Endothelial cell (in vitro differentiated cells): ENCODE results near the gene ZNF335. TPM values are rescaled to one million over a fixed set of nuclear protein-coding genes. Genes with fewer than 3 reads are reported as not detected.
A peak's percentile ranks its signal among the peaks of the same experiment; 100 is the strongest.

Experiments used
- DNase-seq: peaks from one replicate; pipeline ENCODE4 v3.0.0; 2021; ENCODE audit warnings: low spot score
- H3K27ac Mint-ChIP-seq: one replicate; pipeline ENCODE4 v1.8.0; 2021; ENCODE audit warnings: mixed read lengths, inconsistent platforms; ENCODE audit not compliant: unreplicated experiment
- H3K27me3 Mint-ChIP-seq: one replicate; pipeline ENCODE4 v1.8.0; 2021; ENCODE audit warnings: mild to moderate bottlenecking, moderate library complexity, mixed read lengths, inconsistent platforms; ENCODE audit not compliant: unreplicated experiment
- H3K36me3 Mint-ChIP-seq: one replicate; pipeline ENCODE4 v1.8.0; 2021; ENCODE audit warnings: mild to moderate bottlenecking, low read depth, mixed read lengths, inconsistent platforms; ENCODE audit not compliant: unreplicated experiment
- H3K4me1 Mint-ChIP-seq: one replicate; pipeline ENCODE4 v1.8.0; 2021; ENCODE audit warnings: mild to moderate bottlenecking, mixed read lengths, inconsistent platforms; ENCODE audit not compliant: unreplicated experiment
- H3K4me3 Mint-ChIP-seq: one replicate; pipeline ENCODE4 v1.8.0; 2021; ENCODE audit warnings: mild to moderate bottlenecking, mixed read lengths, inconsistent platforms; ENCODE audit not compliant: unreplicated experiment
- H3K9me3 Mint-ChIP-seq: one replicate; pipeline ENCODE4 v1.8.0; 2021; ENCODE audit warnings: mixed read lengths, inconsistent platforms; ENCODE audit not compliant: unreplicated experiment
- total RNA-seq: library from RNA; stranded (reverse); fragmentation: NEBNext Ultra II Directional; extraction: Animal tissue kit (Norgen Biotek cat#: 25700); gene quantifications from one replicate; pipeline ENCODE4 v1.2.1, GENCODE V29; 2021; ENCODE audit not compliant: unreplicated experiment
- TF ChIP-seq, protein P1 (sequence below): fragments of 200-600 bp; sonication (generic); IDR thresholded peaks from one replicate; pipeline ENCODE4 v1.5.0; 2021; ENCODE audit warnings: antibody characterized with exemption; ENCODE audit not compliant: unreplicated experiment

ZNF335 gene
- total RNA-seq, 1 donor from 2014 or later: 22.9 TPM

DNA sequence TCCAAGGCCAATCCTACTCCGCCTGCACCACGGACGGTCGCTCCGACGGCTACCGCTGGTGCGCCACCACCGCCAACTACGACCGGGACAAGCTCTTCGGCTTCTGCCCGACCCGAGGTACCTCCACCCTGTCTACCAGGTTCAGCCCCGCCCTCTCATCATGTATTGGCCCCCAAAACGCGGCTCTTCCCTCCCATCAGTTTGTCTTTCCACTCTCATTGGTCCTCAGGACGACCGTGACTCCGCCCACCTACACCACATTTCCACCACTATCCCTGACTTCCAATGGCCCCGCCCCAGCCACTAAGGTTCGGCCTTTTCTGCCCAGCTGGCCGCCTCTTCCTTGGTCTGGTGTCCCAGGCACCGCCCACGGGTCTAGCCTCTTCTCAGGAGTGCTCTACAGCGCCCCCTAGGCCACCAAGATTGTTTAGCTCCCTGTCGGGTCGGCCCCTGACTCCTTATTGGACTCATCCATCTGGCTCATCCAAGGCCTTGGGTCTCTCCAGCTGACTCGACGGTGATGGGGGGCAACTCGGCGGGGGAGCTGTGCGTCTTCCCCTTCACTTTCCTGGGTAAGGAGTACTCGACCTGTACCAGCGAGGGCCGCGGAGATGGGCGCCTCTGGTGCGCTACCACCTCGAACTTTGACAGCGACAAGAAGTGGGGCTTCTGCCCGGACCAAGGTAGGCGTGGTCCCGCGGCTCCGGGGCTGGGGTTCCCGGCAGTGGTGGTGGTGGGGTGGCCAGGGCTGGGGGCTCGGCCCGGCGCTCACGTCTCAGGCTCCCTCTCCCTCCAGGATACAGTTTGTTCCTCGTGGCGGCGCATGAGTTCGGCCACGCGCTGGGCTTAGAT, 39.9 kb upstream of the ZNF335 start:
- DNase-seq: no peak
- H3K27ac Mint-ChIP-seq: peak overlapping the region; percentile 36
- no peaks in the 10 kb centered on the region for H3K9me3 Mint-ChIP-seq
- H3K4me1 Mint-ChIP-seq: peaks cover 25% of the 10 kb centered on the region
- peak overlapping the region; percentile 37 for H3K4me3 Mint-ChIP-seq
- peaks cover 17% of the 10 kb centered on the region for H3K27me3 Mint-ChIP-seq
- TF ChIP-seq, protein P1, sequence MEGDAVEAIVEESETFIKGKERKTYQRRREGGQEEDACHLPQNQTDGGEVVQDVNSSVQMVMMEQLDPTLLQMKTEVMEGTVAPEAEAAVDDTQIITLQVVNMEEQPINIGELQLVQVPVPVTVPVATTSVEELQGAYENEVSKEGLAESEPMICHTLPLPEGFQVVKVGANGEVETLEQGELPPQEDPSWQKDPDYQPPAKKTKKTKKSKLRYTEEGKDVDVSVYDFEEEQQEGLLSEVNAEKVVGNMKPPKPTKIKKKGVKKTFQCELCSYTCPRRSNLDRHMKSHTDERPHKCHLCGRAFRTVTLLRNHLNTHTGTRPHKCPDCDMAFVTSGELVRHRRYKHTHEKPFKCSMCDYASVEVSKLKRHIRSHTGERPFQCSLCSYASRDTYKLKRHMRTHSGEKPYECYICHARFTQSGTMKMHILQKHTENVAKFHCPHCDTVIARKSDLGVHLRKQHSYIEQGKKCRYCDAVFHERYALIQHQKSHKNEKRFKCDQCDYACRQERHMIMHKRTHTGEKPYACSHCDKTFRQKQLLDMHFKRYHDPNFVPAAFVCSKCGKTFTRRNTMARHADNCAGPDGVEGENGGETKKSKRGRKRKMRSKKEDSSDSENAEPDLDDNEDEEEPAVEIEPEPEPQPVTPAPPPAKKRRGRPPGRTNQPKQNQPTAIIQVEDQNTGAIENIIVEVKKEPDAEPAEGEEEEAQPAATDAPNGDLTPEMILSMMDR: no peak
- H3K36me3 Mint-ChIP-seq: peaks cover 13% of the 10 kb centered on the region

- Mint-ChIP-seq H3K9me3 (no peaks in the 10 kb centered on the region), H3K36me3 (peaks cover 13% of the 10 kb centered on the region), H3K4me3 (no peak overlapping the region), H3K27ac (no peak overlapping the region), H3K4me1 (peaks cover 34% of the 10 kb centered on the region), H3K27me3 (peaks cover 19% of the 10 kb centered on the region)
- no peak for DNase-seq
- TF ChIP-seq, protein P1: no peak
Measured at GRCh38 chr20:46010491-46011391, 38.7 kb upstream of the ZNF335 start.

DNA sequence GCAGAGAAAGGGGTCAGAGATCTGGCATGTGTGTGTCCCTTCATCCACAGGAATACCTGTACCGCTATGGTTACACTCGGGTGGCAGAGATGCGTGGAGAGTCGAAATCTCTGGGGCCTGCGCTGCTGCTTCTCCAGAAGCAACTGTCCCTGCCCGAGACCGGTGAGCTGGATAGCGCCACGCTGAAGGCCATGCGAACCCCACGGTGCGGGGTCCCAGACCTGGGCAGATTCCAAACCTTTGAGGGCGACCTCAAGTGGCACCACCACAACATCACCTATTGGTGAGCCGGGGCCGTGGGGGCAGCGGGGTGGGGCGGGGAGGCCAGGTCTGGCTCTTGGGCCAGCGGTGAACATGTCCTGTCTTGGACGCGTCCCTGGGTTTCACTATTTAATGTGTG, 37.8 kb upstream of the ZNF335 start:
- Mint-ChIP-seq H3K4me1 (peaks cover 43% of the 10 kb centered on the region), H3K36me3 (peaks cover 12% of the 10 kb centered on the region), H3K9me3 (no peaks in the 10 kb centered on the region), H3K27me3 (peaks cover 18% of the 10 kb centered on the region), H3K4me3 (no peak overlapping the region), H3K27ac (no peak overlapping the region)
- TF ChIP-seq, protein P1: no peak
- no peak for DNase-seq

DNA sequence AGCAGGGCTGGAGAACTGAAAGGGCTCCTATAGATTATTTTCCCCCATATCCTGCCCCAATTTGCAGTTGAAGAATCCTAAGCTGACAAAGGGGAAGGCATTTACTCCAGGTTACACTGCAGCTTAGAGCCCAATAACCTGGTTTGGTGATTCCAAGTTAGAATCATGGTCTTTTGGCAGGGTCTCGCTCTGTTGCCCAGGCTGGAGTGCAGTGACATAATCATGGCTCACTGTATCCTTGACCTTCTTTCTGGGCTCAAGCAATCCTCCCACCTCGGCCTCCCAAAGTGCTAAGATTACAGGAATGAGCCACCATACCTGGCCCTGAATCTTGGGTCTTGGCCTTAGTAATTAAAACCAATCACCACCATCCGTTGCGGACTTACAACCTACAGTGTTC, 35.7 kb upstream of the ZNF335 start:
- peaks cover 56% of the 10 kb centered on the region for H3K4me1 Mint-ChIP-seq
- DNase-seq: no peak
- no peak overlapping the region for H3K4me3 Mint-ChIP-seq
- peaks cover 7% of the 10 kb centered on the region for H3K36me3 Mint-ChIP-seq
- no peak overlapping the region for H3K27ac Mint-ChIP-seq
- peaks cover 17% of the 10 kb centered on the region for H3K27me3 Mint-ChIP-seq
- H3K9me3 Mint-ChIP-seq: no peaks in the 10 kb centered on the region
- TF ChIP-seq, protein P1: no peak
